GM12878 (cell line): ENCODE results near the gene VANGL2. TPM values are rescaled to one million over a fixed set of nuclear protein-coding genes. Genes with fewer than 3 reads are reported as not detected.

Source experiments
- ATF2 ChIP-seq: IDR thresholded peaks from 2 replicates; pipeline ENCODE4 v1.6.1; 2012; ENCODE audit warnings: low read length, inconsistent platforms
- ATF7 ChIP-seq: fragments of 450-650 bp; IDR thresholded peaks from 2 replicates; pipeline ENCODE4 v1.6.1; 2016; ENCODE audit warnings: low read depth, mild to moderate bottlenecking
- CBFB ChIP-seq: IDR thresholded peaks from 2 replicates; pipeline ENCODE4 v1.6.1; 2016; ENCODE audit warnings: antibody characterized with exemption, low read depth
- CBX5 ChIP-seq: sonication (generic); IDR thresholded peaks from 2 replicates; pipeline ENCODE4 v1.6.1; 2016; ENCODE audit warnings: low read depth, moderate library complexity, mild to moderate bottlenecking, inconsistent platforms
- CTCF ChIP-seq, 3 experiments: IDR thresholded peaks in 2 of 3; conservative IDR thresholded peaks in 1 of 3; 2 replicates each; pipeline ENCODE4 v1.5.1; 2011; ENCODE audit warnings: low read depth in 3 of 3, low read length in 3 of 3, mild to moderate bottlenecking in 3 of 3, control low read depth in 2 of 3, moderate library complexity in 2 of 3, inconsistent platforms in 1 of 3, mixed read lengths in 1 of 3; ENCODE audit not compliant: control insufficient read depth in 2 of 3, insufficient read depth in 1 of 3; ENCODE audit errors: extremely low read depth in 1 of 3
- EED ChIP-seq: sonication (generic); IDR thresholded peaks from 2 replicates; pipeline ENCODE4 v1.6.1; 2016; ENCODE audit warnings: antibody characterized with exemption, low read depth
- ETV6 ChIP-seq, 2 experiments: fragments of 450-650 bp in 1 of 2; IDR thresholded peaks in 1 of 2; conservative IDR thresholded peaks in 1 of 2; 2 replicates each; pipeline ENCODE4 v1.6.1; 2014; ENCODE audit warnings: antibody characterized with exemption in 1 of 2, borderline replicate concordance in 1 of 2, low read depth in 1 of 2, mild to moderate bottlenecking in 1 of 2, moderate library complexity in 1 of 2
- FOXK2 ChIP-seq: fragments of 450-650 bp; IDR thresholded peaks from 2 replicates; pipeline ENCODE4 v1.6.1; 2017; ENCODE audit warnings: mild to moderate bottlenecking, moderate library complexity
- GABPA ChIP-seq: IDR thresholded peaks from 2 replicates; pipeline ENCODE4 v1.6.1; 2014; ENCODE audit warnings: antibody characterized with exemption, low read depth, mild to moderate bottlenecking, inconsistent platforms
- IRF4 ChIP-seq: IDR thresholded peaks from 2 replicates; pipeline ENCODE4 v1.6.1; 2011; ENCODE audit warnings: low read depth, low read length
- MEF2A ChIP-seq: IDR thresholded peaks from 2 replicates; pipeline ENCODE4 v1.6.1; 2011; ENCODE audit warnings: low read depth, mild to moderate bottlenecking, low read length, moderate library complexity; ENCODE audit not compliant: insufficient read depth
- MLLT1 ChIP-seq: fragments of 450-650 bp; IDR thresholded peaks from 2 replicates; pipeline ENCODE4 v1.6.1; 2016; ENCODE audit warnings: mild to moderate bottlenecking
- NFIC ChIP-seq: IDR thresholded peaks from 2 replicates; pipeline ENCODE4 v1.6.1; 2012; ENCODE audit warnings: low read depth, mild to moderate bottlenecking, inconsistent platforms, low read length, moderate library complexity
- NFXL1 ChIP-seq: fragments of 450-650 bp; IDR thresholded peaks from 2 replicates; pipeline ENCODE4 v1.6.1; 2017; ENCODE audit warnings: antibody characterized with exemption, mild to moderate bottlenecking, borderline replicate concordance
- PAX5 ChIP-seq: IDR thresholded peaks from 2 replicates; pipeline ENCODE4 v1.6.1; 2011; ENCODE audit warnings: low read depth, low read length, borderline replicate concordance
- RAD21 ChIP-seq: IDR thresholded peaks from 2 replicates; pipeline ENCODE4 v1.6.1; 2011; ENCODE audit warnings: mild to moderate bottlenecking, low read depth, low read length, moderate library complexity; ENCODE audit not compliant: insufficient read depth
- RELA ChIP-seq: fragments of 450-650 bp; IDR thresholded peaks from 2 replicates; pipeline ENCODE4 v1.8.0; 2014; ENCODE audit warnings: borderline replicate concordance; ENCODE audit not compliant: partially characterized antibody
- RUNX3 ChIP-seq: IDR thresholded peaks from 2 replicates; pipeline ENCODE4 v1.6.1; 2012; ENCODE audit warnings: low read length, inconsistent platforms
- SKIL ChIP-seq: fragments of 450-650 bp; IDR thresholded peaks from 2 replicates; pipeline ENCODE4 v1.6.1; 2017; ENCODE audit warnings: mild to moderate bottlenecking, low read depth, inconsistent platforms; ENCODE audit not compliant: poor library complexity, severe bottlenecking
- SMC3 ChIP-seq: IDR thresholded peaks from 2 replicates; pipeline ENCODE4 v1.6.1; 2011; ENCODE audit warnings: low read length, improper control_type of control experiment, borderline replicate concordance
- YY1 ChIP-seq: IDR thresholded peaks from 2 replicates; pipeline ENCODE4 v1.6.1; 2011; ENCODE audit warnings: low read depth, mild to moderate bottlenecking, low read length
- ZBED1 ChIP-seq: IDR thresholded peaks from 2 replicates; pipeline ENCODE4 v1.6.1; 2016; ENCODE audit warnings: borderline replicate concordance
- ZNF274 ChIP-seq: IDR thresholded peaks from one replicate; pipeline ENCODE4 v1.8.0; 2011; ENCODE audit not compliant: insufficient read length, insufficient read depth
- polyA plus RNA-seq, 11 experiments: library from polyadenylated mRNA; depleted of rRNA in 4 of 11; unstranded in 6 of 11; stranded (reverse) in 5 of 11; fragments of >200 nt; fragmentation: Nextera tagmentation in 4 of 11; fragmentation: Illumina TruSeq in 1 of 11; extraction: Ambion mirVana in 4 of 11; extraction: Trizol in 1 of 11; gene quantifications; 1 replicate in 1 of 11; 2 replicates in 10 of 11; pipeline versions ENCODE4 v1.2.1 to v1.2.3, GENCODE V29; 2011 to 2016; ENCODE audit warnings: inconsistent platforms in 2 of 11, missing spikeins in 2 of 11, low read depth in 1 of 11
- total RNA-seq, 4 experiments: library from RNA; depleted of rRNA in 3 of 4; stranded (reverse); fragments of >200 nt in 3 of 4; fragmentation: Illumina TruSeq in 1 of 4; extraction: Trizol in 1 of 4; gene quantifications; 2 replicates each; pipeline versions ENCODE4 v1.2.1 to v1.2.3, GENCODE V29; 2013 to 2021

The VANGL2 gene
- total and polyA plus RNA-seq, 10 of the 15 experiments (the other 5 are each of a cell fraction or from before 2014, with no cell fraction given), result 0.10 to 5.0 (median 0.27) TPM

- TF ChIP-seq CBFB (peak; percentile 39; the same call in 1 of the 2 replicates), MEF2A (0 out of 2 replicates have a peak, but pooled peaks have one; percentile 53), ATF2 (peak; percentile 68; the same call in 1 of the 2 replicates), RELA (no peak), ATF7 (peak; percentile 58), SKIL (peak; percentile 68), EED (peak; percentile 88), ZNF274 (no peak), CTCF (IDR thresholded peaks at IDR 0.05 in 2 of 3, conservative IDR thresholded peaks at IDR 0.05 in 1 of 3; ENCODE audit: control insufficient read depth in 2 of 3, extremely low read depth in 1 of 3, insufficient read depth in 1 of 3, low read depth in 3 of 3, low read length in 3 of 3) (peak; percentile 58 to 90 (median 58); a peak in 5 of 6 replicates), YY1 (peak; percentile 72), FOXK2 (no peak), IRF4 (peak; percentile 49; the same call in 1 of the 2 replicates), CBX5 (0 out of 2 replicates have a peak, but pooled peaks have one; percentile 38), MLLT1 (0 out of 2 replicates have a peak, but pooled peaks have one; percentile 21), ETV6 (conservative IDR thresholded peaks at IDR 0.05 in 1 of 2, IDR thresholded peaks at IDR 0.05 in 1 of 2; ENCODE audit: borderline replicate concordance in 1 of 2, low read depth in 1 of 2) (peak in 1 of 2 experiments; percentile 99; a peak in 2 of 4 replicates), NFIC (peak; percentile 64; the same call in 1 of the 2 replicates), SMC3 (peak; percentile 96), RAD21 (peak; percentile 98), ZBED1 (no peak), GABPA (peak; percentile 48; the same call in 1 of the 2 replicates), RUNX3 (peak; percentile 83), PAX5 (no peak), NFXL1 (no peak)
These were observed 28.3 kb downstream of the VANGL2 start (continued) for GRCh38 chr1:160428655-160429054.
